Neural cell (in vitro differentiated cells): ENCODE results near the gene PRDM2. TPM values are rescaled to one million over a fixed set of nuclear protein-coding genes. Genes with fewer than 3 reads are reported as not detected.

Source experiments
- H2AFZ ChIP-seq: fragments of 200-600, 300-800 bp; sonication (generic), shearing (Covaris generic); 2 replicates; pipeline ENCODE4 v1.6.0; 2014; ENCODE audit warnings: low read depth, mild to moderate bottlenecking, antibody characterized with exemption, low read length, moderate library complexity
- H3F3A ChIP-seq: fragments of 200-600 bp; shearing (Covaris generic); 2 replicates; pipeline ENCODE4 v1.6.1; 2016; ENCODE audit warnings: mild to moderate bottlenecking, moderate library complexity, mixed read lengths, antibody characterized with exemption, low read length; ENCODE audit not compliant: insufficient read depth, poor library complexity, severe bottlenecking
- H3K27ac ChIP-seq: fragments of 200-600, 300-800 bp; sonication (generic), shearing (Covaris generic); 2 replicates; pipeline ENCODE4 v1.5.1; 2014; ENCODE audit warnings: mild to moderate bottlenecking, low read length, moderate library complexity
- H3K27me3 ChIP-seq: fragments of 300-800, 200-600 bp; sonication (generic), shearing (Covaris generic); 2 replicates; pipeline ENCODE4 v1.6.0; 2014; ENCODE audit warnings: mild to moderate bottlenecking, low read depth, low read length, moderate library complexity; ENCODE audit not compliant: insufficient read depth
- H3K36me3 ChIP-seq: fragments of 300-800, 200-600 bp; sonication (generic), shearing (Covaris generic); 2 replicates; pipeline ENCODE4 v1.5.1; 2014; ENCODE audit warnings: mild to moderate bottlenecking, antibody characterized with exemption, low read length, moderate library complexity; ENCODE audit not compliant: insufficient read depth
- H3K4me2 ChIP-seq: fragments of 300-800, 200-600 bp; sonication (generic), shearing (Covaris generic); 2 replicates; pipeline ENCODE4 v1.6.0; 2014; ENCODE audit warnings: mild to moderate bottlenecking, low read length
- H3K4me3 ChIP-seq: fragments of 300-800, 200-600 bp; sonication (generic), shearing (Covaris generic); 2 replicates; pipeline ENCODE4 v1.5.1; 2014; ENCODE audit warnings: mild to moderate bottlenecking, low read length, moderate library complexity
- H3K79me2 ChIP-seq: fragments of 200-600 bp; shearing (Covaris generic); replicated peaks from 2 replicates; pipeline ENCODE4 v1.6.0; 2014; ENCODE audit warnings: mild to moderate bottlenecking, low read length, moderate library complexity; ENCODE audit not compliant: insufficient read depth
- H3K9ac ChIP-seq: fragments of 300-800, 200-600 bp; sonication (generic), shearing (Covaris generic); 2 replicates; pipeline ENCODE4 v1.6.1; 2016; ENCODE audit warnings: mild to moderate bottlenecking, low read length, mixed read lengths
- H3K9me2 ChIP-seq: fragments of 200-600 bp; shearing (Covaris generic); 2 replicates; pipeline ENCODE4 v1.6.1; 2016; ENCODE audit warnings: mild to moderate bottlenecking, low read length, mixed read lengths; ENCODE audit not compliant: insufficient read depth
- H3K9me3 ChIP-seq: fragments of 200-600, 300-800 bp; sonication (generic), shearing (Covaris generic); 2 replicates; pipeline ENCODE4 v1.6.1; 2016; ENCODE audit warnings: mild to moderate bottlenecking, mixed run types, low read length, moderate library complexity, mixed read lengths
- H4K20me1 ChIP-seq: fragments of 200-600 bp; shearing (Covaris generic); 2 replicates; pipeline ENCODE4 v1.6.1; 2016; ENCODE audit warnings: mild to moderate bottlenecking, mixed run types; ENCODE audit not compliant: insufficient read depth
- CTCF ChIP-seq: fragments of 450-650 bp; IDR thresholded peaks from 2 replicates; pipeline ENCODE4 v1.5.1; 2014; ENCODE audit warnings: antibody characterized with exemption, mild to moderate bottlenecking, moderate library complexity; ENCODE audit not compliant: poor library complexity, severe bottlenecking
- EP300 ChIP-seq: fragments of 450-650 bp; conservative IDR thresholded peaks from 2 replicates; pipeline ENCODE4 v1.6.1; 2014; ENCODE audit warnings: antibody characterized with exemption, mild to moderate bottlenecking, moderate library complexity; ENCODE audit not compliant: poor library complexity, severe bottlenecking
- EZH2 ChIP-seq: fragments of 200-600, 300-800 bp; shearing (Covaris generic), sonication (generic); IDR thresholded peaks from 2 replicates; pipeline ENCODE4 v1.6.1; 2014; ENCODE audit warnings: antibody characterized with exemption, low read length, borderline replicate concordance, mild to moderate bottlenecking; ENCODE audit not compliant: insufficient read depth, poor library complexity, severe bottlenecking
- MXI1 ChIP-seq: fragments of 450-650 bp; conservative IDR thresholded peaks from 2 replicates; pipeline ENCODE4 v1.6.1; 2014; ENCODE audit warnings: antibody characterized with exemption, mild to moderate bottlenecking; ENCODE audit not compliant: poor library complexity, severe bottlenecking
- POLR2AphosphoS5 ChIP-seq: IDR thresholded peaks from 2 replicates; pipeline ENCODE4 v1.6.1; 2012
- RAD21 ChIP-seq: fragments of 450-650 bp; conservative IDR thresholded peaks from 2 replicates; pipeline ENCODE4 v1.6.1; 2014; ENCODE audit warnings: antibody characterized with exemption, mild to moderate bottlenecking, moderate library complexity
- REST ChIP-seq: IDR thresholded peaks from 2 replicates; pipeline ENCODE4 v1.6.1; 2012; ENCODE audit warnings: borderline replicate concordance
- SMC3 ChIP-seq: fragments of 450-650 bp; conservative IDR thresholded peaks from 2 replicates; pipeline ENCODE4 v1.6.1; 2014; ENCODE audit warnings: antibody characterized with exemption, mild to moderate bottlenecking, moderate library complexity; ENCODE audit not compliant: poor library complexity
- TAF1 ChIP-seq: IDR thresholded peaks from 2 replicates; pipeline ENCODE4 v1.6.1; 2012; ENCODE audit warnings: low read depth
- polyA plus RNA-seq: library from polyadenylated mRNA; depleted of rRNA; stranded (reverse); fragments of >200 nt; gene quantifications from 2 replicates; pipeline ENCODE4 v1.2.3, GENCODE V29; 2014

The PRDM2 gene
- polyA plus RNA-seq, 1 donor from 2014 or later: 10.7 TPM

DNA sequence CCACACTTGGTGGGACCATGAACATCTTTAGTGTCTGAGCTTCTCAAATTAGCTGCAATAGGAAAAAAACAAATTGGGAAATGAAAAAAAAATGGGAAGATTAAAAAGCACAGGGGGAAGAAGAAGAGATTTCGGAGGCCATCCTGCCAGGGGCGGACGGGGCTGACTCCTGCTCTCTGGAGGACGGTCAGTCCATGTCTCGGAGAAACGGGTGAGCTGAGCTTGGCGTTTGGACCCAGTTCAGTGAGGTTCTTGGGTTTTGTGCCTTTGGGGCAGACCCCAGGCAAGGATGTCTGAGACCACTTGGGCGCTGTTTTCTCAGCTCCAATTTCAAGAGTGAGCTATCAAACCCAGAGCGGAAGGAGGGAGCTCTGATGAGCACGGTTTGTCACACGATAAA, 123.9 kb downstream of the PRDM2 start:
- H3K4me2 ChIP-seq: no peak overlapping the region
- no peaks in the 10 kb centered on the region for H3K9me2 ChIP-seq
- H2AFZ ChIP-seq: no peak overlapping the region
- TF ChIP-seq POLR2AphosphoS5: no peak
- TF ChIP-seq EP300: no peak
- TF ChIP-seq EZH2: no peak
- TF ChIP-seq RAD21: no peak
- no peak for TF ChIP-seq SMC3
- TF ChIP-seq REST: no peak
- no peak for TF ChIP-seq CTCF
- no peak for TF ChIP-seq TAF1
- no peak for TF ChIP-seq MXI1
- no peaks in the 10 kb centered on the region for H4K20me1 ChIP-seq
- H3K36me3 ChIP-seq: peaks cover 10% of the 10 kb centered on the region
- no peaks in the 10 kb centered on the region for H3K79me2 ChIP-seq
- H3K4me3 ChIP-seq: no peak overlapping the region
- H3K9me3 ChIP-seq: peaks cover 5% of the 10 kb centered on the region
- H3K9ac ChIP-seq: no peak overlapping the region
- no peak overlapping the region for H3K27ac ChIP-seq
- H3F3A ChIP-seq: no peaks in the 10 kb centered on the region
- H3K27me3 ChIP-seq: no peaks in the 10 kb centered on the region

DNA sequence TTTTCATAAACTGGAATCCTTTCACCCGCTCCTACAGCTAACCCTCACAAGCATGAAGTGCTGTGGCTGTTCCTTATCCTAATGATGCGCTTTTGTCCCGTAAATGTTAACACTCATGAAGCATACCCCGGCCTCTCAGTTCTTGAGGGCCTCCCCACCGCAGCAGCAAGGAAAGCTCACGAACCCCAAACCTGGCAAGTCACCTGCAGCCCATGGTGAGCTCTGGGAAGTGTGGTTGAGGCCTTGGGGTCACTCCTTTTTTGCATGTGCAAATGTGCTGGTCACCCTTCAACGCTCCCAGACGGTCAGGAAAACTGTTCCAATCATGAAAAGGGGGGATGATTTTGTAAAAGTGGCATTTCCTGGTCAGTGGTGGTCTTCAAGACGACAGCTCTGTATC, 124.6 kb downstream of the PRDM2 start:
- Histone ChIP-seq H3K9ac (no peak overlapping the region), H3K36me3 (peaks cover 10% of the 10 kb centered on the region), H3K4me3 (no peak overlapping the region), H3K27ac (no peak overlapping the region), H3K9me2 (no peaks in the 10 kb centered on the region), H3K79me2 (no peaks in the 10 kb centered on the region), H3K27me3 (no peaks in the 10 kb centered on the region), H3F3A (no peaks in the 10 kb centered on the region), H2AFZ (no peak overlapping the region), H3K4me2 (no peak overlapping the region), H4K20me1 (no peaks in the 10 kb centered on the region), H3K9me3 (peaks cover 5% of the 10 kb centered on the region)
- TF ChIP-seq REST (no peak), SMC3 (no peak), EP300 (no peak), MXI1 (no peak), RAD21 (no peak), TAF1 (no peak), EZH2 (no peak), CTCF (no peak), POLR2AphosphoS5 (no peak)
